Psoas muscle (tissue), 8 donors: Measurements from ENCODE around the gene CBFA2T3. TPM values are rescaled to one million over a fixed set of nuclear protein-coding genes. Genes with fewer than 3 reads are reported as not detected.

Experiments used
- ATAC-seq, 4 donors: fragments of 200-7000 bp; cut with Tn5 transposase; one replicate each; pipeline ENCODE4 v1.9.1; 2020; ENCODE audit warnings: moderate library complexity in 3 of 4, mild to moderate bottlenecking in 2 of 4
- DNase-seq, 2 donors: peaks; one replicate each; pipeline ENCODE4 v3.0.0-alpha.2; 2020
- H3K27ac ChIP-seq: fragments of 200-600 bp; one replicate; pipeline ENCODE4 v1.8.0; 2022
- H3K27me3 ChIP-seq, 3 donors: fragments of 200-600 bp in 1 of 3; one replicate each; pipeline versions ENCODE4 v1.6.1 to v1.8.0; 2013 to 2022; ENCODE audit warnings: low read length in 2 of 3, mild to moderate bottlenecking in 2 of 3, moderate library complexity in 1 of 3; ENCODE audit not compliant: insufficient read depth in 3 of 3
- H3K36me3 ChIP-seq, 2 donors: fragments of 200-600 bp in 1 of 2; one replicate each; pipeline versions ENCODE4 v1.6.1 to v1.8.0; 2013 to 2022; ENCODE audit warnings: low read depth in 1 of 2, mild to moderate bottlenecking in 1 of 2, moderate library complexity in 1 of 2; ENCODE audit not compliant: insufficient read depth in 1 of 2
- H3K4me1 ChIP-seq: fragments of 200-600 bp; one replicate; pipeline ENCODE4 v1.8.0; 2022
- H3K4me3 ChIP-seq: fragments of 200-600 bp; one replicate; pipeline ENCODE4 v1.8.0; 2022; ENCODE audit warnings: mild to moderate bottlenecking
- H3K9me3 ChIP-seq: fragments of 200-600 bp; one replicate; pipeline ENCODE4 v1.8.0; 2022
- WGBS, 3 donors: extraction: QIAGEN DNeasy Blood & Tissue Kit; methylation state at CpG; one replicate each; pipeline versions ENCODE4 v1.1.6 to v1.1.7; 2013; 5-methylcytosine and 5-hydroxymethylcytosine counted together
- intact Hi-C, 2 donors: fragments of 100-400 bp; cut with DNase I; formaldehyde crosslinking; loops; one replicate each; pipeline versions ENCODE4 v1.11.0 to v1.14.2; 2022
- polyA plus RNA-seq, 3 donors: library from polyadenylated mRNA; stranded (reverse); fragments of 200-250 nt; gene quantifications; one replicate each; pipeline ENCODE4 v1.2.3, GENCODE V29; 2013
- total RNA-seq, 4 donors: library from RNA; stranded (reverse); fragmentation: NEBNext Ultra II Directional in 2 of 4; extraction: Animal tissue kit (Norgen Biotek cat#: 25700) in 2 of 4; gene quantifications; one replicate each; pipeline versions ENCODE4 v1.2.1 to v1.2.4, GENCODE V29; 2021 to 2023
- TF ChIP-seq, protein P1 (sequence below): fragments of 200-600 bp; IDR thresholded peaks from one replicate; pipeline ENCODE4 v1.8.0; 2022; ENCODE audit warnings: antibody characterized with exemption
- donor health status: healthy with polysubstance abuse.
- donor health status: DM: no; HTN: no; CAD: no; lungs with moderate emphysema.
- donor health status: Bipolar disorder and iron deficiency.
- donor health status: healthy.
- donor health status: DM: yes; HTN: yes; CAD: no.
- donor health status: DM: no; HTN: no; CAD: no.
- donor health status: DM: no; HTN: no; CAD: no.
- donor health status: DM: yes; HTN: yes; CAD: no.

The CBFA2T3 gene
- total and polyA plus RNA-seq, 7 donors = 2.6 to 15.0 (median 6.0) TPM

DNA sequence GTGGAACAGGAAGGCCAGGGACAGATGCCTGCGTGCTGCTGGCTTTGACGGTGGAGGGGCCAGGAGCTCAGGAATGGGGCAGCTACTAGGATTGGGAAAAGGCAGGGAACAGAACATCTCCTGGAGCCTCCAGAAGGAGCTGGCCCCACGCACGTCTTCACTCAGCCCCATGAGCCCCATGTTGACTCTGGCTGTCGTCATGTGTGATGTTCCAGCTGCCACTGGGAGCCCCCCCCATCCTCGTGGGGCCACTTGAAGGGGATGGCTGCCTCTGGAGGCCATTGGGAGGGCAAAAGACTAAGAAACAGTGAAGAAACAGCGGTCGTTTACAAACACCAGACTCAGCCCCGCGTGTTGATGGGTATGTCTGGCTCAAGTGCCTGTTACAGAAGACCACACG lies 146.7 kb downstream of the CBFA2T3 start:
- Histone ChIP-seq H3K27me3 (no peaks in the 10 kb centered on the region), H3K4me3 (no peak overlapping the region), H3K4me1 (no peaks in the 10 kb centered on the region), H3K36me3 (peaks cover 0 to 16% of the 10 kb centered on the region in 2 donors), H3K9me3 (no peaks in the 10 kb centered on the region), H3K27ac (no peak overlapping the region)
- TF ChIP-seq, protein P1, sequence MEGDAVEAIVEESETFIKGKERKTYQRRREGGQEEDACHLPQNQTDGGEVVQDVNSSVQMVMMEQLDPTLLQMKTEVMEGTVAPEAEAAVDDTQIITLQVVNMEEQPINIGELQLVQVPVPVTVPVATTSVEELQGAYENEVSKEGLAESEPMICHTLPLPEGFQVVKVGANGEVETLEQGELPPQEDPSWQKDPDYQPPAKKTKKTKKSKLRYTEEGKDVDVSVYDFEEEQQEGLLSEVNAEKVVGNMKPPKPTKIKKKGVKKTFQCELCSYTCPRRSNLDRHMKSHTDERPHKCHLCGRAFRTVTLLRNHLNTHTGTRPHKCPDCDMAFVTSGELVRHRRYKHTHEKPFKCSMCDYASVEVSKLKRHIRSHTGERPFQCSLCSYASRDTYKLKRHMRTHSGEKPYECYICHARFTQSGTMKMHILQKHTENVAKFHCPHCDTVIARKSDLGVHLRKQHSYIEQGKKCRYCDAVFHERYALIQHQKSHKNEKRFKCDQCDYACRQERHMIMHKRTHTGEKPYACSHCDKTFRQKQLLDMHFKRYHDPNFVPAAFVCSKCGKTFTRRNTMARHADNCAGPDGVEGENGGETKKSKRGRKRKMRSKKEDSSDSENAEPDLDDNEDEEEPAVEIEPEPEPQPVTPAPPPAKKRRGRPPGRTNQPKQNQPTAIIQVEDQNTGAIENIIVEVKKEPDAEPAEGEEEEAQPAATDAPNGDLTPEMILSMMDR = no peak
- DNase-seq = no peak
- ATAC-seq = no peak
- 78 to 84% (median 81%) methylated on average over 11 of the region's 11 CpGs for WGBS, 3 donors
- intact Hi-C loops = no loop called here

DNA sequence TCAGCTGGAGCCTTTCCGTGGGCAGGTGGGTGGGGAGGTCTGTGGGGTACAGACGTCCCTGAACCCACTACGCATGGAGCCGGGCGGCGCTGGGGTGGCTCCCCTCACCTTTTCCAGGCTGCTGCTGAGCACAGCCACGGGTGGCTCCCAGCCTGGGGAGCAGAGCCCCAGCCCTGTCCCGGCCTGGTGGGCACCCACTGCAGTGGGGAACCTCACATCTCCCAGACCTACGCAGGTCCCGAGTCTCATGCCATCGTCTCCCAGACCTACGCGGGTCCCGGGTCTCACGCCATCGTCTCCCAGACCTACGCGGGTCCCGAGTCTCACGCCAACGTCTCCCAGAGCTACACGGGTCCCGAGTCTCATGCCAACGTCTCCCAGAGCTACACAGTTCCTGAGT lies 148.3 kb downstream of the CBFA2T3 start:
- WGBS, 3 donors = 87 to 91% (median 88%) methylated on average over 24 of the region's 24 CpGs
- peaks cover 0 to 18% of the 10 kb centered on the region in 2 donors for H3K36me3 ChIP-seq
- intact Hi-C loops = no loop called here
- no peaks in the 10 kb centered on the region for H3K4me1 ChIP-seq
- TF ChIP-seq, protein P1 = no peak
- no peaks in the 10 kb centered on the region for H3K9me3 ChIP-seq
- no peaks in the 10 kb centered on the region for H3K27me3 ChIP-seq
- DNase-seq = no peak
- H3K4me3 ChIP-seq = no peak overlapping the region
- H3K27ac ChIP-seq = no peak overlapping the region
- no peak for ATAC-seq

DNA sequence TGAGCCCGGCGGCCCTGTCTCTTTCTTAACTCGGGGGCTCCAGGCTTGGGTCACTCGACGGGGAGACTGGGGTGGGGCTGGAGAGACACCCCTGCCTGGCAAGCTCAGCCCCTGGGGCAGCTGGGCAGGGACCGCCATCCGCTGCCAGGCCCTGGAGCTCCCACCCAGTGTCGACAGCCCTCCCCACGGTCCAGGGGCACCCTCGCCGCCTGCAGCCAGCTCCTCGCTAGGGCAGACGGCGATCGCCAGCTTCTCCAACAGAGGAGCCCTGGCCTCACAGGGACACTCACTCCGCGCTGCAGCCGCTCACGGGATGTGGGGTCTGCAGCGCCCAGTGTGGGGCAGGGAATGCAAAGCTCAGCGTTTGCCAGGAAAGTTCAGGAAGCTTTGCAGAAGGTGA lies 149.3 kb downstream of the CBFA2T3 start:
- no peaks in the 10 kb centered on the region for H3K9me3 ChIP-seq
- peaks cover 0 to 21% of the 10 kb centered on the region in 2 donors for H3K36me3 ChIP-seq
- DNase-seq = no peak
- H3K27ac ChIP-seq = no peak overlapping the region
- intact Hi-C loops = no loop called here
- TF ChIP-seq, protein P1 = no peak
- H3K4me1 ChIP-seq = no peaks in the 10 kb centered on the region
- no peak overlapping the region for H3K4me3 ChIP-seq
- WGBS, 3 donors = 90 to 92% (median 91%) methylated on average over 21 of the region's 21 CpGs
- no peak for ATAC-seq
- no peaks in the 10 kb centered on the region for H3K27me3 ChIP-seq

DNA sequence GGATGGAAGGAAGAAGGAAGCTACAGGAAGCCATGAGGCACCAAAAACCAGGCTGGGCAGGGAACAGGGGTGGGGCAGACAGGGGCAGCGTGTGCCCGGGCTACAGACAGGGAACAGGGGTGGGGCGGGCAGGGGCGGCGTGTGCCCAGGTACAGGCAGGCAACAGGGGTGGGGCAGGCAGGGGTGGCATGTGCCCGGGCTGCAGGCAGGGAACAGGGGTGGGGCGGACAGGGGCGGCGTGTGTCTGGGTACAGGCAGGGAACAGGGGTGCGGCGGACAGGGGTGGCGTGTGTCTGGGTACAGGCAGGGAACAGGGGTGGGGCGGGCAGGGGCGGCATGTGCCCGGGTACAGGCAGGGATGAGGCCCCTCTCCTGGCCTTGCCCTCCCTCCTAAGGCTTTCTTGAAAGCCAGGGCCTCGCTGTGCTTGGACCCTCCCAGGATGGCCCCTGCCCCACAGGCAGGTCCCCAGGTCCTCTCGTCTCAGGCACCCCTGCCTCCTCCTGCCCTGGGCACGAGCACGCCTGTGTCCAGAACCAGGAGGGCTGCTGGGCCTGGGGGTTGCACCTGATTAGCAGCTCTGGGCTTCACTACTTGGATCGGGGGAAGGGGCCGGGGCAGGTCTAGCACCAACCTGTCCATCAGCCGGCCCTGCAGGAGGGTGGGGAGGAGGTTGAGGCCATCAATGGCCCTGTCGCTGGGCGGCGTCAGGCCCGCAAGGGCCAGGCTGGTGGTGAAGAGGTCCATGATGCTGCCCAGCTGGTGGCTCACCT lies 150.8 kb downstream of the CBFA2T3 start:
- TF ChIP-seq, protein P1 = no peak
- no peak overlapping the region for H3K4me3 ChIP-seq
- 94 to 95% (median 94%) methylated on average over 15 to 26 of the region's 26 CpGs for WGBS, 3 donors
- intact Hi-C loops = no loop called here
- no peak for DNase-seq
- no peak overlapping the region for H3K27ac ChIP-seq
- H3K4me1 ChIP-seq = no peaks in the 10 kb centered on the region
- peaks cover 0 to 30% of the 10 kb centered on the region in 2 donors for H3K36me3 ChIP-seq
- no peaks in the 10 kb centered on the region for H3K27me3 ChIP-seq
- no peaks in the 10 kb centered on the region for H3K9me3 ChIP-seq
- no peak for ATAC-seq

DNA sequence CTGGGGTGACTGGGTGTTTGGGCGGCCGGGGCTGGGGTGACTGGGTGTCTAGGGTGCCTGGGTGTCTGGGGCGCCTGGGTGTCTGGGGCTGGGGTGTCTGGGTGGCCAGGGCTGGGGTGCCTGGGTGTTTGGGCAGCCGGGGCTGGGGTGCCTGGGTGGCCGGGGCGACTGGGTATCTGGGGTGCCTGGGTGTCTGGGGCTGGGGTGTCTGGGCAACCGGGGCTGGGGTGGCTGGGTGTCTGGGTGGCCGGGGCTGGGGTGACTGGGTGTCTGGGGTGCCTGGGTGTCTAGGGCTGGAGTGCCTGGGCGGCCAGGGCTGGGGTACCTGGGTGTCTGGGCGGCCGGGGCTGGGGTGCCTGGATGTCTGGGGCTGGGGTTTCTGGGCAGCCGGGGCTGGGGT lies 151.9 kb downstream of the CBFA2T3 start:
- H3K27ac ChIP-seq = no peak overlapping the region
- DNase-seq (no peak), ATAC-seq (peak in 1 of 4 donors; percentile 12)
- no peaks in the 10 kb centered on the region for H3K9me3 ChIP-seq
- H3K4me1 ChIP-seq = no peaks in the 10 kb centered on the region
- H3K4me3 ChIP-seq = no peak overlapping the region
- H3K27me3 ChIP-seq = no peaks in the 10 kb centered on the region
- WGBS, 3 donors = 83 to 98% (median 97%) methylated on average over 8 to 12 of the region's 12 CpGs
- TF ChIP-seq, protein P1 = no peak
- peaks cover 0 to 30% of the 10 kb centered on the region in 2 donors for H3K36me3 ChIP-seq
- intact Hi-C loops = no loop called here
